Measurements from ENCODE around the gene PCMTD2.

Gene PCMTD2

DNA sequence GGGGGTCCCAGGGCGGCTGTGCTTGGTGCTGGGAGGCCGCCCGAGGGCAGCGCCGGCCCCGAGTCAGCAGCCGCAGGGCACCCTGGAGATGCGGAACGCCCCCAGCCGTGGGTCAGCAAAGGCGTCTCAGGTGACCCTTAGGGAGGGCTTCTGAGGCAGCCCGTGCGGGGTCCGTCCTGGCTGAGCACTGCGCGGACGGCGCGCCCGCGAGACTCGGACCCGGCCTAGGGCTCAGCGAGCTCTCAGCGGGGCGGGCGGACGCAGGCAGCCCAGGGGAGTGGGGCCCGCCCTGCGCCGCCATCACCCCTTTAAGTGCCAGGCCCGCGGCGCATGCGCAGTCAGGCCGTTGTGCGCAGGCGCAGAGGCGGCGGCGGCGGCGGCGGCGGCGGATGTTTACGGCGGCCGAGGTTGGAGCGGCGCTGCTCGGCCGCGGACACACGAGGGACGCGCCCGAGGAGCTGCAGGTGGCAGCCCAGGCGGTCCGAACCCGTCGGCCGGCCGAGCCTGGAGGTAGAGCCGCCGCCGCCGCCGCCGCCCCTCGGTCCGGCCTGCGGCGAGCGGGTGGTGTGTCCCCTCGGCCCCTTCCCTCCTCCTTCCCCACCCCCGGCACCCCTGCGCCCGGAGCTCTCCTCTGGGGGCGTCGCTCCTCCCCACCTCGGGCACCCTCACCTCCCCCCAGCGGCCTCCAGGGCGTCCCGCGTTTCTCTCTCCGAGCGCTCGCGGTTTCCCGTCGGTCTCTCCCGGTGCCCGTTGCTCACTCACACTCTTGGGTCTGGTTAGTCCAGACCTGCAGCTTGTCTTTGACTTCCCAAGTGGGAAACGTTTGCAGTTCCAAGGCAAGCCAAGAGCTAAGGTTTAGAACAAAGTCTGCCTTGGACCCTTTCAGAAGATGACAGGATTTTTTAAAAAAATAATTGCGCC, at the start of gene PCMTD2:
Gene PCMTD2 (plus strand): TSS at position 388 of the 921 bp plus-strand sequence. CDS start 4,218 bp downstream, outside the sequence.
- Histone ChIP-seq H3F3A (ENCODE audit: insufficient read depth) (0 out of 2 replicates have a peak, but pooled peaks cover 5% of the 10 kb centered on the region), H3K9me3 (ENCODE audit: insufficient read depth, low read length) (no peaks in the 10 kb centered on the region), H3K36me3 (ENCODE audit: low read length) (no peaks in the 10 kb centered on the region), H3K27me3 (ENCODE audit: low read length) (no peaks in the 10 kb centered on the region), H4K20me1 (ENCODE audit: low read depth, low read length) (no peaks in the 10 kb centered on the region), H3K79me2 (ENCODE audit: insufficient read depth, low read length) (peaks cover 8% of the 10 kb centered on the region), H3K9me2 (replicated peaks; ENCODE audit: insufficient read depth, low read length) (no peaks in the 10 kb centered on the region), H3K9ac (ENCODE audit: low read length) (peak within 1 kb of the TSS; percentile 85), H3K4me3 (ENCODE audit: insufficient read depth, low read length, poor library complexity, severe bottlenecking) (peak within 1 kb of the TSS; percentile 99), H3K27ac (ENCODE audit: low read depth, low read length) (no peak within 1 kb of the TSS; the same call in 1 of the 2 replicates), H2AFZ (ENCODE audit: low read depth, low read length, severe bottlenecking) (peak within 1 kb of the TSS; percentile 97), H3K4me2 (ENCODE audit: low read depth, low read length, poor library complexity, severe bottlenecking) (peak within 1 kb of the TSS; percentile 99)
- TF ChIP-seq, protein P1, sequence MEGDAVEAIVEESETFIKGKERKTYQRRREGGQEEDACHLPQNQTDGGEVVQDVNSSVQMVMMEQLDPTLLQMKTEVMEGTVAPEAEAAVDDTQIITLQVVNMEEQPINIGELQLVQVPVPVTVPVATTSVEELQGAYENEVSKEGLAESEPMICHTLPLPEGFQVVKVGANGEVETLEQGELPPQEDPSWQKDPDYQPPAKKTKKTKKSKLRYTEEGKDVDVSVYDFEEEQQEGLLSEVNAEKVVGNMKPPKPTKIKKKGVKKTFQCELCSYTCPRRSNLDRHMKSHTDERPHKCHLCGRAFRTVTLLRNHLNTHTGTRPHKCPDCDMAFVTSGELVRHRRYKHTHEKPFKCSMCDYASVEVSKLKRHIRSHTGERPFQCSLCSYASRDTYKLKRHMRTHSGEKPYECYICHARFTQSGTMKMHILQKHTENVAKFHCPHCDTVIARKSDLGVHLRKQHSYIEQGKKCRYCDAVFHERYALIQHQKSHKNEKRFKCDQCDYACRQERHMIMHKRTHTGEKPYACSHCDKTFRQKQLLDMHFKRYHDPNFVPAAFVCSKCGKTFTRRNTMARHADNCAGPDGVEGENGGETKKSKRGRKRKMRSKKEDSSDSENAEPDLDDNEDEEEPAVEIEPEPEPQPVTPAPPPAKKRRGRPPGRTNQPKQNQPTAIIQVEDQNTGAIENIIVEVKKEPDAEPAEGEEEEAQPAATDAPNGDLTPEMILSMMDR (IDR thresholded peaks at IDR 0.05; ENCODE audit: insufficient read depth, low read length, poor library complexity, severe bottlenecking) = no peak
- TF ChIP-seq EZH2phosphoT487 (conservative IDR thresholded peaks at IDR 0.05; ENCODE audit: low read length) = no peak

DNA sequence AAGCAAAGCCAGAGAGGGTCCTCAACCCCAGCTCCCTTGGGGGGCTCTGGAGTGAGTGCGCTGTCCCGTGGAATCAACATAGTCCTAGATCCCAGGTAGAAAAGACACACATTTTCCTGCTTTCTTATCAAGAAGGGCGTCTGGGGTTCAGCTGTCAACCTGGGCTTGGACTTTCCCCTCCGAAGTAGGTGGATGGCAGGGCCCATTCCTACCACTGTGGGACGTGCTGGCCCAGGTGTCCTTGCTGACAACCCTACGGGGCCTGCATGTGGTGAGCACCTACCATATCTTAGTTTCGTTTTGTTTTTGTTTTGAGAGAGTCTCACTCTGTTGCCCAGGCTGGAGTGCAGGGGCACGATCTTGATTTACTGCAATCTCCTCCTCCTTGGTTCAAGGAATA, 48.9 kb upstream of the PCMTD2 start:
- Histone ChIP-seq H4K20me1 (ENCODE audit: low read depth, low read length) (no peaks in the 10 kb centered on the region), H3K9me3 (ENCODE audit: insufficient read depth, low read length) (no peaks in the 10 kb centered on the region), H3K9ac (ENCODE audit: low read length) (no peak overlapping the region), H3K4me2 (ENCODE audit: low read depth, low read length, poor library complexity, severe bottlenecking) (no peak overlapping the region), H3K9me2 (replicated peaks; ENCODE audit: insufficient read depth, low read length) (no peaks in the 10 kb centered on the region), H3K27me3 (ENCODE audit: low read length) (no peaks in the 10 kb centered on the region), H3K36me3 (ENCODE audit: low read length) (no peaks in the 10 kb centered on the region), H3K79me2 (ENCODE audit: insufficient read depth, low read length) (no peaks in the 10 kb centered on the region), H3K4me3 (ENCODE audit: insufficient read depth, low read length, poor library complexity, severe bottlenecking) (no peak overlapping the region), H2AFZ (ENCODE audit: low read depth, low read length, severe bottlenecking) (no peak overlapping the region), H3K27ac (ENCODE audit: low read depth, low read length) (no peak overlapping the region), H3F3A (ENCODE audit: insufficient read depth) (no peaks in the 10 kb centered on the region)
- TF ChIP-seq EZH2phosphoT487 (conservative IDR thresholded peaks at IDR 0.05; ENCODE audit: low read length) = no peak
- TF ChIP-seq, protein P1 (IDR thresholded peaks at IDR 0.05; ENCODE audit: insufficient read depth, low read length, poor library complexity, severe bottlenecking) = no peak

DNA sequence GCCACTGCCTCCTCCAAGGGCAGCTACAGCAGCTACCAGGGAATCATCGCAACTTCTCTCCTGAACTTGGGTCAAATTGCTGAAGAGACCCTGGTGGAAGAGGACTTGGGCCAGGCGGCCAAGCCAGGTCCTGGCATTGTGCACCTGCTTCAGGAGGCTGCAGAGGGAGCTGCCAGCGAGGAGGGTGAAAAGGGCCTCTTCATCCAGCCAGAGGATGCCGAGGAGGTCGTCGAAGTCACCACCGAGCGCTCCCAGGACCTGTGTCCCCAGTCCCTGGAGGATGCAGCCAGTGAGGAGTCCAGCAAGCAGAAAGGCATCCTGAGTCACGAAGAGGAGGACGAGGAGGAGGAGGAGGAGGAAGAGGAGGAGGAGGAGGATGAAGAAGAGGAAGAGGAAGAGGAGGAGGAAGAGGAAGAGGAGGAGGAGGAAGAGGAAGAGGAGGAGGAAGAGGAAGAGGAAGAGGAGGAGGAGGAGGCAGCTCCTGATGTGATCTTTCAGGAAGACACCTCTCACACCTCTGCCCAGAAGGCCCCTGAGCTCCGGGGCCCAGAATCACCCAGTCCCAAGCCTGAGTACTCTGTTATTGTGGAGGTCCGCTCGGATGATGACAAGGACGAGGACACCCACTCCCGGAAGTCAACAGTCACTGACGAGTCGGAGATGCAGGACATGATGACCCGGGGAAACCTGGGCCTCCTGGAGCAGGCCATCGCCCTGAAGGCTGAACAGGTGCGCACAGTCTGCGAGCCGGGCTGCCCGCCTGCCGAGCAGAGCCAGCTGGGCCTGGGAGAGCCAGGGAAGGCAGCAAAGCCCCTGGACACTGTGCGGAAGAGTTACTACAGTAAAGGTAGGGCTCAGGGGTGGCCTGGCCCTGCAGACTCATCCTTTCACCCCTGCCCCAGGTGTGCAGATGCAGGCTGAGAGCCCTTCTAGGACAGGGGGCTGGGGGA, 47.6 kb upstream of the PCMTD2 start:
- no peaks in the 10 kb centered on the region for H3K27me3 ChIP-seq (ENCODE audit: low read length)

More for the DNA sequence above, 47.6 kb upstream of the PCMTD2 start:
- Histone ChIP-seq H4K20me1 (ENCODE audit: low read depth, low read length) (no peaks in the 10 kb centered on the region), H3K27ac (ENCODE audit: low read depth, low read length) (no peak overlapping the region), H3K79me2 (ENCODE audit: insufficient read depth, low read length) (no peaks in the 10 kb centered on the region), H3F3A (ENCODE audit: insufficient read depth) (no peaks in the 10 kb centered on the region), H3K36me3 (ENCODE audit: low read length) (no peaks in the 10 kb centered on the region), H3K9me2 (replicated peaks; ENCODE audit: insufficient read depth, low read length) (no peaks in the 10 kb centered on the region), H3K9ac (ENCODE audit: low read length) (peak overlapping the region; percentile 15), H3K4me3 (ENCODE audit: insufficient read depth, low read length, poor library complexity, severe bottlenecking) (peak overlapping the region; percentile 15), H2AFZ (ENCODE audit: low read depth, low read length, severe bottlenecking) (no peak overlapping the region), H3K4me2 (ENCODE audit: low read depth, low read length, poor library complexity, severe bottlenecking) (peak overlapping the region; percentile 29), H3K9me3 (ENCODE audit: insufficient read depth, low read length) (no peaks in the 10 kb centered on the region)
- no peak for TF ChIP-seq EZH2phosphoT487 (conservative IDR thresholded peaks at IDR 0.05; ENCODE audit: low read length)
- TF ChIP-seq, protein P1 (IDR thresholded peaks at IDR 0.05; ENCODE audit: insufficient read depth, low read length, poor library complexity, severe bottlenecking) = no peak
